Right atrium auricular region (tissue), 2 donors: Measurements from ENCODE around the gene DDIAS. TPM values are rescaled to one million over a fixed set of nuclear protein-coding genes. Genes with fewer than 3 reads are reported as not detected.
A peak's percentile ranks its signal among the peaks of the same experiment; 100 is the strongest.

Experiments
- DNase-seq: peaks from one replicate; pipeline ENCODE4 v3.0.0-alpha.2; 2019; ENCODE audit warnings: low spot score
- H3K27ac ChIP-seq, 2 donors: fragments of 200-600 bp; sonication (generic); 1 replicate in 1 of 2; 2 replicates in 1 of 2; pipeline ENCODE4 v1.5.1; 2016 to 2019
- H3K27me3 ChIP-seq, 2 donors: fragments of 200-600 bp; sonication (generic); one replicate each; pipeline versions ENCODE4 v1.5.1 to v1.6.0; 2017 to 2019
- H3K36me3 ChIP-seq: fragments of 200-600 bp; sonication (generic); one replicate; pipeline ENCODE4 v1.5.1; 2016
- H3K4me1 ChIP-seq, 2 donors: fragments of 200-600 bp; sonication (generic); one replicate each; pipeline versions ENCODE4 v1.5.1 to v1.6.0; 2017 to 2019
- H3K4me3 ChIP-seq, 2 donors: fragments of 200-600 bp; sonication (generic); 1 replicate in 1 of 2; 2 replicates in 1 of 2; pipeline ENCODE4 v1.5.1; 2017 to 2019; ENCODE audit warnings: mild to moderate bottlenecking in 1 of 2, moderate library complexity in 1 of 2
- H3K9me3 ChIP-seq, 2 donors: fragments of 200-600 bp; sonication (generic); one replicate each; pipeline ENCODE4 v1.5.1; 2019
- CTCF ChIP-seq, 2 donors: fragments of 200-600 bp; sonication (generic); IDR thresholded peaks; one replicate each; pipeline ENCODE4 v1.5.1; 2019; ENCODE audit warnings: antibody characterized with exemption in 2 of 2
- total RNA-seq, 2 donors: library from RNA; depleted of rRNA; stranded (reverse); fragments of >200 nt; gene quantifications; one replicate each; pipeline ENCODE4 v1.1.0, GENCODE V29; 2016

DDIAS gene
- total RNA-seq, 2 donors from 2014 or later = 0.55 to 2.0 TPM

- peak overlapping the region in 1 of 2 donors; percentile 22 for H3K4me3 ChIP-seq
- peaks cover 0 to 36% of the 10 kb centered on the region in 2 donors for H3K4me1 ChIP-seq
- no peaks in the 10 kb centered on the region for H3K27me3 ChIP-seq
- no peak overlapping the region for H3K27ac ChIP-seq
- no peaks in the 10 kb centered on the region for H3K9me3 ChIP-seq
- peak; percentile 92 for DNase-seq
- TF ChIP-seq CTCF (IDR thresholded peaks at IDR 0.05) = peak; percentile 72 to 85
- no peaks in the 10 kb centered on the region for H3K36me3 ChIP-seq
Observed at GRCh38 chr11:82867495-82868082, 33.9 kb upstream of the DDIAS start.

- H3K9me3 ChIP-seq = no peaks in the 10 kb centered on the region
- no peak overlapping the region for H3K4me3 ChIP-seq
- H3K36me3 ChIP-seq = no peaks in the 10 kb centered on the region
- no peak overlapping the region for H3K27ac ChIP-seq
- TF ChIP-seq CTCF (IDR thresholded peaks at IDR 0.05) = no peak
- H3K4me1 ChIP-seq = peaks cover 0 to 33% of the 10 kb centered on the region in 2 donors
- no peak for DNase-seq
- H3K27me3 ChIP-seq = no peaks in the 10 kb centered on the region
Observed at GRCh38 chr11:82869657-82870056, 31.9 kb upstream of the DDIAS start.

- H3K9me3 ChIP-seq = no peaks in the 10 kb centered on the region
- no peak overlapping the region for H3K4me3 ChIP-seq
- peaks cover 0 to 30% of the 10 kb centered on the region in 2 donors for H3K4me1 ChIP-seq
- no peaks in the 10 kb centered on the region for H3K36me3 ChIP-seq
- no peak for TF ChIP-seq CTCF (IDR thresholded peaks at IDR 0.05)
- H3K27me3 ChIP-seq = no peaks in the 10 kb centered on the region
- DNase-seq = no peak
- no peak overlapping the region for H3K27ac ChIP-seq
Observed at GRCh38 chr11:82871646-82872045, 29.9 kb upstream of the DDIAS start.

- Histone ChIP-seq H3K4me1 (peaks cover 0 to 24% of the 10 kb centered on the region in 2 donors), H3K27ac (no peak overlapping the region), H3K9me3 (no peaks in the 10 kb centered on the region), H3K27me3 (no peaks in the 10 kb centered on the region), H3K4me3 (no peak overlapping the region), H3K36me3 (no peaks in the 10 kb centered on the region)
- no peak for TF ChIP-seq CTCF (IDR thresholded peaks at IDR 0.05)
- DNase-seq = no peak
Observed at GRCh38 chr11:82872377-82873150, 29.0 kb upstream of the DDIAS start.

GRCh38 chr11:82873919-82874333 lies 27.6 kb upstream of the DDIAS start:
- no peak overlapping the region for H3K27ac ChIP-seq
- no peaks in the 10 kb centered on the region for H3K36me3 ChIP-seq
- H3K4me1 ChIP-seq = peaks cover 0 to 19% of the 10 kb centered on the region in 2 donors
- no peak for DNase-seq
- H3K4me3 ChIP-seq = no peak overlapping the region
- TF ChIP-seq CTCF (IDR thresholded peaks at IDR 0.05) = no peak
- H3K9me3 ChIP-seq = no peaks in the 10 kb centered on the region
- no peaks in the 10 kb centered on the region for H3K27me3 ChIP-seq
